IPS-18c (cell line): ENCODE results near the gene VDR.

Source experiments
- H3K4me3 ChIP-seq: 2 replicates; pipeline ENCODE4 v1.7.0; 2013; ENCODE audit warnings: low read depth, mild to moderate bottlenecking, low read length, moderate library complexity; ENCODE audit not compliant: insufficient read depth
- H3K9me3 ChIP-seq: one replicate; pipeline ENCODE4 v1.6.1; 2013; ENCODE audit warnings: mild to moderate bottlenecking, low read length, moderate library complexity; ENCODE audit not compliant: control insufficient read depth, insufficient read depth

The VDR gene

DNA sequence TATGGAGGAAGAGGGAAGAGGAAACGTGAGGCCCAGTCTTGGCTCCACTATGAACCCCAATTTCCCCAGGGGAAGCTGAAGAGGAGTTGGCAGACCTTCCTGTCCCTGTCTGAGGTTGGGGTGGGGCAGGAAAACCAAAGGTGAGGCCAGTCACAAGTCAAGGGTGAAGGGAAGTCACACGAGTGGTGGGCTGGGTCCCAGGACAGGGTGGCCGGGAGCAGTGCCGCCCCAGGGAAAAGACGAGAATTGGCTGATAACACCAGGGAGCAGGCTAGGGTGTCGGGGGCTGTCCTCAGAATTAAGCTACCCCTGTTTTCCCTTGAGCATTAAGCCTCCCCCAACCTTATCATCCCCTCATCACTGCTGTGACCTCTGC lies 3.1 kb downstream of the VDR start:
- Histone ChIP-seq H3K9me3 (no peaks in the 10 kb centered on the region), H3K4me3 (no peak overlapping the region)

DNA sequence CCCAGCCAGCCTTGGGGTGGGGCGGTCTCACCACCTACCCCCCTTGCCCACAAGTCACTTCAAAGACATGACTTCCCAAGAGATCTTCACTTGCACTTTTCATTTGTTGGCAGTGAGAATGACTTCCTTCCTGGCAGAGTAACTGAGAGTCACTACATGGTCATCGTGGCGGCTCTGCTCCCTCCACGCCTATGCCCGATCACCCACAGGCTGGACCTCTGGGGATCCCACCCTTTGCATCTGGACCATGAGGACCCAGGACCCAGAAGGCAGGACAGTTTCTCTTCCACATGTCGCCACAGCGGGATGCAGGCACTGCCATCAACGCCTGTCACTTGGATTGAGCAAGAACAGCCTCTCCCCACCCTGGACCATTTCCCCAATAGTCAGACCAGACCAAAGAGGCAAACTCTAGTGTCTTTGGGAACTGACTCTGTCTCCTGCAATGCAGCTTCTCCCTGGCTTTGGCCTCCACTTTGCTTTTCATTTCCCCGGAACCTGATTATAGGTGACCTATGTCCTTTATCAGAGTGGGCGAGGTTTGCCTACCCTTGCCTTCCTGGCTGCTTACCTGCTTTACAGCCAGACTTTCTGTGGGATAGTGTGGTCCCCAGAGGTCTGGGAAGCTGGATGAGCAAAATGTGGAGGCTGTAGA lies 3.6 kb downstream of the VDR start:
- no peaks in the 10 kb centered on the region for H3K9me3 ChIP-seq
- H3K4me3 ChIP-seq: no peak overlapping the region

DNA sequence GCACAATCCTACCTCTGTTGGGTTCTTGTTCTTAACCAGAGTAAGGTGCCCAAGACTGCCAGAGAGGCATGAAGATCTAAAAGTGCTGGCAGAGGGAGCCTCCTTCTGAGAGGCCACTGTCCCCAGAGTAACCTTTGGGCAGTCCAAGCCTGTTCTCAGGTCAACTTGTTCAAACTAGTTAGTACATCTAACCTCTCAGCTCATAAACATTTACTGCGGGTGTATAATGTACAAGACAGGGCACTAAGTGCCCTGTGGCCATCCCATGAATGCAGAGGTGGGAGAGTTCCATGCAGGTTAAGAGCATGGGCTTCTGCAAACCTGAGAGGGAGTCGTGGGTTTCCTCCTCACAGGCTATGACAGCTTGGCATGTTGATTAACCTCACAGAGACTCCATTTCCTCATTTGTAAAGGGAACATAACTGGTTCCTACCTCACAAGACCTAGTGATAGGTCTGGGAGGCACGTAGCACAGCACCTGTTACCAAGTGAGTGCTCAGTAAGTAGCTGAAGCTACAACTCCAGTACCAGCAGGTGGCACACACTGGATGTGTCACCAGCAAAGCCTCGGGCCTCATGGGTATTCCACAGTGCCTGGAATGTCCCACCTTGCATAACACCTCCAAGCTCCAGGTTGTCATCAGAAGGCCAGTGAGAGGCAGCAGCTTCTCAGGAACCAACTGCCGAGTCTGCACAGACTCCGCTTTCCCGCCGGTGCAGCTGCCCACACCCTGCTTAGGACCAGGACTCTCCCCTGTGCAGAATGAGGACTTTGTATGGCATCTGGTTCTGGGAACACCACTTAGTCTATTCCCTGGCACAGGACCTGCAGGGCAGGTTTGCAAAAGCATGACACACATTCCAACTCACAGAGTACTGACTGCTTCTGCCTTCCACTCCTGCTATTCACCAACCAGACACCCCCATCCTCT lies 4.4 kb downstream of the VDR start:
- H3K4me3 ChIP-seq: no peak overlapping the region

DNA sequence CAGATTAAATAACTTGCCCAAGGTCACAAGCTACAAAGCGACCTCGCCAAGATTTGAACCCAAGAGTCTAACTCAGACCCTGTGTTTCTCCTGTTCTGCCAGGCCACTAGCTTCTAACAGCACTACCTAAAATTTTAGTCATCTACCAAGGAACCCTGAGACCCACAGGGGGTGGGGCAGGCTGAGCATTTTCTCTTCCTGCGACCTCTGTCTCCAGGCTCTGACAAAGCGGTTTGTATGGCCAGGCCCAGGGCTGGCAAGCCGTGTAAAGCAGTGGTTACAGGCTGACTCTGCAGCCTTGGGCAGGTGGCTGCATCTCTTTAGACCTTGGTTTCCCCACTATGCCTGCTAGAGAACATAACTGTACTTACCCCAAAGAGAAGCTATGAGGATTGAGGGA lies 5.3 kb downstream of the VDR start:
- Histone ChIP-seq H3K4me3 (no peak overlapping the region), H3K9me3 (no peaks in the 10 kb centered on the region)

More for the DNA sequence above, 4.4 kb downstream of the VDR start:
- no peaks in the 10 kb centered on the region for H3K9me3 ChIP-seq

DNA sequence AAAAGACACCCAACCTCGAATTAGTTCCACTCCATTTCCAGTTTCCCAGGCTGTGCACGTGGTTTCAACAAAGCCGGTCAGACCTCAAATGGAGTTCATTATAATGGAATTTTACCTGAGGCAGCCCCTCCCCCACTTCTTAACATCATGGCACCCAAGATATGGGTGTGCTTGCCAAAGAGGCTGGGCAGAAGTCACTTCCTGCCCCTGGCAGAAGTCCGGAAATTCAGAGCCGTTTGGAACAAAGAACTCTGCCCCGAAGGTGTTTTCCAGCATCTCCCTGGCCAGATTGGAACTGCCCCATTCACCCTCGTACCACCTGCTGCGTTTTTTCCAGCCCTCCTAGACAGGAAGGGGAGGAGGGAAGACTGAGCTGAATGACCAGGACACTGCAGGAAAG lies 8.2 kb downstream of the VDR start:
- Histone ChIP-seq H3K9me3 (no peaks in the 10 kb centered on the region), H3K4me3 (no peak overlapping the region)

- no peak overlapping the region for H3K4me3 ChIP-seq
Observed at GRCh38 chr12:47896022-47896421, 8.8 kb downstream of the VDR start.

DNA sequence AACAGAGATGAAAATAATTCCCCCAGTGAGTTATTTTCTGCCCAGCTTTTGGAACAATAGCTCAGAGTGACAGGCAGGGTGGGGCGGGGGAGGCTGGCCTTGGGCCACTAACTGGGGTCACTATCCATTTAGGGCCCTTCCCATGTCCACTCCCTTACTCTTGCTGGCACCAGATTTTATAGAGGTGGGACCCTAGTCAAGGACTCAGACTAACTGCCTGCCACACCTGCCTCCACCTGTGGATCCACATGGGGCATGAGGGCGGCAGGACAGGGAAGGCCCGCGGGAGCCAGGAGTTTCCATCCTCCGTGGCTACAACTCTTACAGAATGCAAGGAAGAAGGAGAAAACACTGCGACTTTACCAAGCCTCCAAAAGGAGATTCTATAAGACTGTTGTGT lies 10.1 kb downstream of the VDR start:
- Histone ChIP-seq H3K9me3 (no peaks in the 10 kb centered on the region), H3K4me3 (no peak overlapping the region)

More at GRCh38 chr12:47896022-47896421, 8.8 kb downstream of the VDR start:
- H3K9me3 ChIP-seq: no peaks in the 10 kb centered on the region

- no peak overlapping the region for H3K4me3 ChIP-seq
- H3K9me3 ChIP-seq: no peaks in the 10 kb centered on the region
Observed at GRCh38 chr12:47894068-47894467, 10.7 kb downstream of the VDR start.

DNA sequence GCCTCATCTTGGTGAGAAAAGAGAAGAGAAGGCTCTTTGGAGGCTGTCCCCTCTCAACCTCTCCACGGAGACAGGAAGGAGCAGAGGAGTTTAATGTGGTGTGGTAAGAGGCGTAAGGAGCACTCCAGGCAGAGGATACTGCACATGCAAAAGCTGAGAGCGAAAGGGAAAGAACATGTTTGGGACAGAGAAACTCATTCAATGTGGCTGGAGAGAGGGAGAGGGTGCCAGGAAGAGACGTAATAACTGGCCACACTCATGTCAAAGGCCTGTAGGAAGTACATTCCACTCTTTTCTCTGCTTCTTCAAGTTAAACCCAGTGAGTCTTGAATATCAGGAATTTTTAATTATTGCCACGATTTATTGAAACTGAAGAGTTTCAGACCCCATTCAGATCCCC lies 12.0 kb downstream of the VDR start:
- H3K4me3 ChIP-seq: no peak overlapping the region
- H3K9me3 ChIP-seq: no peaks in the 10 kb centered on the region

GRCh38 chr12:47891356-47891755 lies 13.4 kb downstream of the VDR start:
- no peak overlapping the region for H3K4me3 ChIP-seq
- H3K9me3 ChIP-seq: no peaks in the 10 kb centered on the region

GRCh38 chr12:47889040-47889439 lies 15.8 kb downstream of the VDR start:
- Histone ChIP-seq H3K4me3 (no peak overlapping the region), H3K9me3 (no peaks in the 10 kb centered on the region)

DNA sequence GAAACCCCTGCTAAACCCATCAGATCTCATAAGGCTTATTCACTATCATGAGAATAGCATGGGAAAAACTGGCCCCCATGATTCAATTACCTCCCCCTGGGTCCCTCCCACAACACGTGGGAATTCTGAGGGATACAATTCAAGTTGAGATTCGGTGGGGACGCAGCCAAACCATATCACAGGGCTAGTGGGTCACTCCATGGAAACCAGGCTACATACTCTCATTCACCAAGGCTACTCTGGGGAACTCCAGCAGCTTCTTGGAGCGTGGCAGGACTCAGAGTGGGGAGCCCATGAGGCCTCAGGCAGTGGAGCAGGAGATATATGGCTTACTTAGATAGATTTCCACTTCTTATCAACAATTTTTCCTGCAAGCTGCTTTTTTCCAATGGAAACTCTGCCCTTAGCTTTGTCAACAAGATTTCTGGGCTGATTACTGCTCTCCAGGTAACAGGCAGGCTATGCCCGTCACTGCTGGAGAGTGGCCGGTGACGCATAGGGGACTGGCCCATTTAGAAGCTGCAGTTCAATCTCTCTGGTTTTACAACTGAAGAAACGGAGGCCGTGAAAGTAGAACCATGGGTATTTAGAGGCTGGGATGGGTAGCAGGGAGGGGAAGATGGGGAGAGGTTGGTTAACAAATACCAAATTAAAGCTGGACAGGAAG lies 16.5 kb downstream of the VDR start:
- Histone ChIP-seq H3K9me3 (no peaks in the 10 kb centered on the region), H3K4me3 (no peak overlapping the region)

DNA sequence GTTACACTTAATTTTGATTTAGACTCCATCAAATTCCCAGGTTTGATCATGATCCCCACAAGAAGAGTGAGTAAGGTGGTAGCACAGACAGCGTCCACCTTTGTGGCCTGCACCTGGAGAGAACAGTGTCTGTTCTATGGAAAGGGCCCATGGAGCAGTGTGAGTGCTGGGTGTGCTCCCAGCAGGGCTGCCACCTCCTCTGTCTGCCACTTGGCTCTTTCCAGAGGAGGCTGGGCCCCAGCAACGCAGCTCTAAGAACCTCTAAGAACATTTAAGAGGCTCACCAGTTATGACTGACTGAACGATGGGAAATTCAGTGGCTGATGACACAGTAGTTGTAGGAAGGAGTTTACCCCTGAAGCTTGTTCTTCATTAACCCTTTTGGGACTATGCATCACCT lies 17.3 kb downstream of the VDR start:
- H3K4me3 ChIP-seq: no peak overlapping the region

DNA sequence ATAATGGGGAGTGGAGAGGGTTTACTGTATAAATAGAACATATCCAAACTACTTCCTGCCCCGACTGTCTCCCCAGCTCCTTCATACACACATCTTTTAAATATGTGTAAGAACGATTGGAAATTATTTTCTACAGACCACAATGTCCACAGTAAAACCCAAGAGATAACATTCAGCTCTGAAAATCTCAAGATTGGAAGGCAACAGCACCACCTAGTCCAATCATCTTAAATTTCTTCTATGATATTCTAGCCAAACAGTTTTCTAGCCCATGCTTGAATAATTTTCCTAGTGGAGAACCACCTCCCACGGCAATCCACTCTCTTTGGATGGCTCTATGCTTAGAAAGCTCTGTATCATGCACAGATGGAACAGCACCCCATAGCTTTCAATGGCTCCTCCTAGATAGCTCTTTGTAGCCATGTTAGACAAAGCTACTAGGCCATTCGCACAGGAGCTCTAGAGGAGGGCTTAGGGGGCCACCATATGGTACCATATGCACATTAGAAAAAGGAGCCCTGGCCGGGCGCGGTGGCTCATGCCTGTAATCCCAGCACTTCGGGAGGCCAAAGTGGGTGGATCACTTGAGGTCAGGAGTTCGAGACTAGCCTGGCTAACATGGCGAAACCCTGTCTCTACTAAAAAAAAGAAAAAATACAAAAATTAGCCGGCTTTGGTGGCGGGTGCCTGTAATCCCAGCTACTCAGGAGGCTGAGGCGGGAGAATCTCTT lies 18.1 kb downstream of the VDR start:
- Histone ChIP-seq H3K9me3 (no peaks in the 10 kb centered on the region), H3K4me3 (no peak overlapping the region)

More for the DNA sequence above, 17.3 kb downstream of the VDR start:
- H3K9me3 ChIP-seq: no peaks in the 10 kb centered on the region

- H3K4me3 ChIP-seq: no peak overlapping the region
- H3K9me3 ChIP-seq: no peaks in the 10 kb centered on the region
Observed at GRCh38 chr12:47885566-47885965, 19.2 kb downstream of the VDR start.

DNA sequence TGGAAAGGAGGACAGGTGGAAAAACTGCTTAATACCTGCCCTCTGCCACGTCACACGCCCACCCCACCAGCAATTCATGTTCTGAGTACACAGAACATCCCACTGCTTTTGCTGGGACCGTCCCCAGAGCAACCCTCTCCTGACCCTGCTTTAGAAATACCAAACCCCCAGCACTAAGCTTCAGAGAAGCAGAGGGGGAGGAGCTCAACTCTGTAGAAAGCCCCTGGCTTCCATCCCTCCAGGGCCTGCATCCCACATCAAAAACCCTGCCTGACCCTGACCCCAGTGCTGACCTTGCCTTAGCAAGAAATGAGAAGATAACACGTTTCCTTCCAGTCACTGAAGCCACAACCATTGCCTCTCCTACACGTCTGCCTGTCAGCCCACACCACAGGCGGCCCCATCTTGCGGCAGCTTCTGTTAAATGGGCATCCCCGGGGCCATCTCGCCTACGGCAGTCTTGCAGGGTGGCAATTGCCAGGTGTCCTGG lies 19.7 kb downstream of the VDR start:
- no peaks in the 10 kb centered on the region for H3K9me3 ChIP-seq
- no peak overlapping the region for H3K4me3 ChIP-seq

DNA sequence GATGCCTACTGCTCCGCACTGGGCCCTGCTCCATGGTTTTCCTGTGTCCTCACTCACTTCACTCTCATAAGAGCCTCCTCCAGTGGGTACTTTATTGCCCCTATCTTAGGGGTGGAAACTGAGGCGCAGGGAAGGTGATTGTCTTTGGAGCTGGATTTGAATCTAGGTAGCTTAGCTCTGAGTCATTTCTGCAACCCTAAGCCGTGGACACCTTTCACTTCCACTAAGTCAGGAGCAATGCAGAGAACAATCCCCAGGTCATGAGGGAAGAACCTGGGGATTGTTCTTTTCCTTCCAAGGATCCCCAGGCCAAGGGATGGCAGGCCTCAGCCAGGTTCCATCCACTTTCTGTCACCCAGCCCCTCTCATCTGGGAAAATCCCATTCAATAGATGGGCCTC lies 20.3 kb downstream of the VDR start:
- Histone ChIP-seq H3K9me3 (no peaks in the 10 kb centered on the region), H3K4me3 (no peak overlapping the region)
